Hematopoietic multipotent progenitor cell (in vitro differentiated cells): ENCODE measurements around the gene SPOP. TPM values are rescaled to one million over a fixed set of nuclear protein-coding genes. Genes with fewer than 3 reads are reported as not detected.

Experiments used
- DNase-seq, 3 donors: peaks; one replicate each; pipeline ENCODE4 v3.0.0-alpha.2; 2011 to 2015; ENCODE audit warnings: low read depth in 2 of 3, low spot score in 2 of 3
- total RNA-seq: library from RNA; depleted of rRNA; stranded (reverse); fragments of >200 nt; gene quantifications from one replicate; pipeline ENCODE4 v1.2.3, GENCODE V29; 2012

The SPOP gene
- total RNA-seq, 1 donor, result 77.8 TPM

GRCh38 chr17:49618028-49618611 is 59.8 kb downstream of the SPOP start:
- DNase-seq, result no peak

- no peak for DNase-seq
Observed at GRCh38 chr17:49616601-49617131, 61.2 kb downstream of the SPOP start.

DNA sequence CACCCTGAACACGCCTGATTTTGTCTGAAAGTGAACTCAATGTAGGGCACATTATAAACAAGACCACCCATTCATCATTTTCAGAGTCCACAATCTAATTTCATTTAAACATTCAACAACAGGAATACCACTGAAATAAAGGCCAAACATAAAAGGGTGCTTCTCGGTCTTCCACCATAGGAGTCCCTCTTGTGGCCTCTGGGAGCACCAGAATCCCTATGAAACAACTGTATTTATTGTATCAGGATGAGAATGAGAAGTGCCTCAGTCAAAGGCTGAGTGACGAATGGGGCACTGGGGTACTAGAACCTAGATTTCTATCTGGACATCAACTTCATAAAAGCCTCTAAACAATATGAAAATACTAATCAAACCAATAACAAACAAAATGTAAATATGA is 61.8 kb downstream of the SPOP start:
- DNase-seq, result no peak

- DNase-seq, result no peak
Observed at GRCh38 chr17:49613182-49613800, 64.6 kb downstream of the SPOP start.

DNA sequence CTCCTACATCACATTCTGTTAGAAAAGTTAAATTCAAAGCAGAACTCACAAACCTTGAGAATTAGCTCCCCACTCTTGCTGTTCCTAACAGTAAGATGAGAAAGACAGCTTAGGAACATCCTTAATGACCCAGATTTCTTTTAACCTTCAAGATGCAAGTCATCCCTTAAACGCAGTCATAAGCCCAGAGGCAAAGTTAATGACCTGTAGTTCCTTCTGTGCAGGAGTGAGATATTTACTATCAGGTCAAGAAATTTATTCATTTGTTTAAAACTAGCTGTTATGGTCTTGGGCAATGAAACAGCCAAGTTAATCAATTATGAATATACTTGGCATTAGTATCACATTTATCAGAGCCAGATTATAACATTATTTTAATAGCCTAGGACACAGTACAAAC is 65.2 kb downstream of the SPOP start:
- no peak for DNase-seq

DNA sequence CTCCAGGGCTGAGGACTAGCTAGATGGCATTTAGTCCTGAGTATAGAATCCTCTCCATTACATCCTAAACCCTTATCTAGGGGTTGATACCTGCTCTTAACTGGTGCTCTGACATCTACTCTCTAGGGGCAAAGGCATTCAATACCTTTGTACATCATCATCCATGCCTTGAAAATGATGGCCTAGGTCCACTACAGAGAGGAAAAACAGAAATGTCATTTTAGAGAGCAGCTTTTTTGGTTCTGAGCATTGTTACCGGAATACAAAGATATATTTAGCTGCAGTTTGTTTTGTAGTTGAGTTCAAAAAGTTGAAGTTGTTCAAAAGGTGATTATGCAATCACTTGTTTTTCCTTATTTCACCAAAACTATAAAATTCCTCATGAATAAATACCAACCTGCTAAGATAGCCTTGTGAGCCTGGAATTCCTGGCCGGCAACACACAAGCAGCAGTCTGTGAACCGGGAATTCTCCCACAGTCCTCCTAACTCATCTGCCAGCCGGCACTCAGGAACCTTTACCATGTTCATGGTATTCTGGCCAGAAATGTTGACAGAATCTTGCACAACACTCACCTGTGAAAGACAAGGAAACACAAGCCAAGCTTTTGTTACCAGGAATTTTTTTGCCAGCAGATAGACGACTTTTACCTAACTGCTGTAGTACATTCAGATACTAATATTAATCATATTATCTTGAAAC is 66.9 kb downstream of the SPOP start:
- DNase-seq, result no peak

DNA sequence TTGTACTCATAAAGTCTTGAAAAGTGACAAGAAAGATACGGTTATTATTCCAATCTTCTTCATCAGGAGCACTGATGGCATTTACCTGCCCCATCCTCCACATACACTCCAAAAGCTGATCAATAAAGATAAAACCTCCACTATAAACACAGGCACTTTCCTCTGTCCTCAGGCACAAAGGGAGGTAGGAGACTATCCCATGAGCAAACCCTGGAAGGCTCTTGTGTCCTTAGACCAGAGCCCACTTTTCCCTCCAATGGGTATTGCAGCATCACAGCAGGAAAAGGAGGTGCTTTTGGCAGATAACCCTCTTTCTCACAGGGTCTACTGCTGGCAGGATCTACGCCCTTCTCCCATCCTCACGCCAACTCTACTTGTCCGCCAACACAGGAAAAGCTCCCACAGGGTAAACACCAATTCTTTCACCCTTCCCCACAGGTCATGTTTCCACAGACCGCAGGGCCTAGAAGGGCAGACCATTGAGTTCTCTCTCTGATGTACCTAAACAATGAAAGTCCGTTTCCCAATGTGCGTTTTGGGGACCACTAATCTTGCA is 73.5 kb downstream of the SPOP start:
- DNase-seq, result no peak

DNA sequence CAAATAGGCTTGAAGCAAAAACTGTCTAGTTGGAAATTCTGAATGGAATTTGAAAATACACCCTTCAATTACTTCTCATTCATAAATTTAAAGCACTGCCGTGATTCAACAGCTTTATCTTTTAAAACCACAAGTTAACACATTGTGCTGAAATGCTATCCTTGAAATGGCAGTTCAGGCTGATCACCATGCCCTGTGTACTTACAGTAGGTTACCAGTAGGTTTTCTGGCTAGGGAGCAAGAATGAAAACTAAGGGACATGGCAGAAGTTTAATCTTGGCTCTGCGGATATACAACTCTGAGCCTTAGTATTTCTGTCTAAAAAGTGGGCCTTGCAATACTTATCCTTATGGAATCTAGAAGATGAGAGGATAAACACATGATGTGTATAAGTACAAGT is 74.2 kb downstream of the SPOP start:
- no peak for DNase-seq

- DNase-seq, result no peak
Observed at GRCh38 chr17:49603238-49603637, 74.7 kb downstream of the SPOP start.

GRCh38 chr17:49602783-49603182 is 75.1 kb downstream of the SPOP start:
- DNase-seq, result no peak

GRCh38 chr17:49600949-49601348 is 76.9 kb downstream of the SPOP start:
- DNase-seq, result no peak

GRCh38 chr17:49598918-49599317 is 79.0 kb downstream of the SPOP start:
- DNase-seq, result no peak

GRCh38 chr17:49597928-49598655 is 79.8 kb downstream of the SPOP start:
- DNase-seq, result no peak

GRCh38 chr17:49597436-49597835 is 80.5 kb downstream of the SPOP start:
- DNase-seq, result no peak

DNA sequence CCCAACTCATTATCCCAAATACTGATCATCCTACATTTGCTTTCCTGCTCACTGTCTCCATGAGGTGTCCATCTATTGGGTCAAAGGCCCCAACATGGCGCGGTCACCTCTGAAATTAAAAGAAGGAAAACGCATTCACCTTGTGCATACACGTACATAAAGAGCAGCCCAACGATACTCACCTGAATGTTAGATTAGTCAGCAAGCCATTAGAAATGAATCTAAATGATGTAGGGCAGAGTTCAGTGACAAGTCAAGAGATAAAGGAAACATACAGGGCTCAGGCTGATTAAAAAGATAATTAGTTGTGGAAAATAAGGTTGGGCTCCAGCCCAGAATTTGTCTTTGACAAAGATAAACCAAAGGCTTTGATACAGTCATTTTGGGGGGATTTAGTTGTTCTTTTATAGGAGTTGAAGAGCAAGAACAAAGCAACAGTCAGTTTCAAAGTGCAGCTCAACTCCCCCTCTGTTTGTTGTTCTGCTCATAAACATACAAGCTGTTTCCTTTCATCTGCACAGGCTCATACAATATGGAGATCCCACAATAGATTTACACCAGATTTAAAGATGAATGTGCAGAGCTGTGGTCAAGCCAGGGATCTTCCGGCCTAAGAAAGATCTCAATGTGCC is 81.2 kb downstream of the SPOP start:
- DNase-seq, result no peak

DNA sequence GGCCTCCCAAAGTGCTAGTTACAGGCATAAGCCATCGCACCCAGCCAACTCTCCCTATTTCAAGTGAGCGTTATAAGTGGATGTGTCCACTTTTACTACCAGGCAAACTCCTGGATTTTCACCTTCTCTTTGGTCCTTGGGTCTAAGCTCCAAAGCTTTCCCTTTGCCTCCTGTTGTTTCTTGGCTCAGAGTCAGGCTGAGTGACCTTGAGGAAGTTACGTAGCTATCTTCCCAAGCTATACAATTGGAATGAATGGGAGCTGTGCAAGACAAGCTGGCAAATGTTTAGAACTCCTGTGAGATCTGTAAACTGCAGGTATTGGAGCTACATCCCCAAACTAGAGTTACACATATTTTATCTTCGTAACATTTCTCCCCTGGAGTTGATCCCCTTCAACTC is 81.9 kb downstream of the SPOP start:
- DNase-seq, result no peak

DNA sequence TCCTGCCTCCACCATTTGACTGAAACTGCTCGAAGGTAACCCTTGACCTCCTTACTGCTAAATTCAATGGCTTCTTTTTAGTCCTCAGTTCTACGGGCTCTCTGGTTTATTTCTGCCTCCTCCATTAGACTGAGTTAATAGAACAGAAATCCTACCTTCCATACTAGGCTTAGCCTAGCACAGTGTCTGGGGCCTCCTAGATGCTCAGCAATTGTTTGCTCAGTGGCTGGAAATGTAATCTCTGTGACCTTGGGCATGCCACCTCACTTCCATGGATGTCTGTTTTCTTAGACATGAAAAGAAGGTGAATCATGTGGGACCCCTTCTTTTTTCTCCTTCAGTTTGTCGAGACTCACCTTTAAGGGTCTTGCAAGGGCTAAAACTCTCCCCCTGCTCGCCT is 82.6 kb downstream of the SPOP start:
- no peak for DNase-seq

GRCh38 chr17:49592263-49592662 is 85.6 kb downstream of the SPOP start:
- DNase-seq, result no peak

GRCh38 chr17:49590874-49591273 is 87.0 kb downstream of the SPOP start:
- no peak for DNase-seq

- no peak for DNase-seq
Observed at GRCh38 chr17:49589577-49589927, 88.3 kb downstream of the SPOP start.
